NCI-H345 (cell line): ENCODE data around the gene COL4A2.

Source experiments
- DNase-seq: peaks from one replicate; lab custom pipeline; 2025; lab: John Stamatoyannopoulos, UW

Gene COL4A2

GRCh38 chr13:110322126-110322827 lies 15.2 kb downstream of the COL4A2 start:
- no peak for DNase-seq

DNA sequence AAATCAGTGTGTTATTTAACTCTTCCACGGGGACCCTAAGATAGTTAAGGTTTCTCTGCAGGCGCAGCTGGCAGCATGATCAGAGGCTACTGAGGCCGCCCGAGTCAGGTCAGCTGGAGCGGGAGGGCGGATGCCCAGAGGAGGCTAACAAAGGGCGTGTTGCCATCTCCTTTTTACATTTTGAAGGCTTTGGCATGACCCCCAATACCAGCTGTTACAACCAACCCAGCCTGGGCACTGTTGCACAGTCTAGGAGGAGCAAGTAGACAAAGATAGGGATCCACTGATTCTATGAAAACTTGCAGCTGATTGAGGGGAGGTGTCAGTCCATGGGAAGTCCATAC lies 15.7 kb downstream of the COL4A2 start:
- no peak for DNase-seq

- DNase-seq, result no peak
Measured at GRCh38 chr13:110323172-110323891, 16.2 kb downstream of the COL4A2 start.

DNA sequence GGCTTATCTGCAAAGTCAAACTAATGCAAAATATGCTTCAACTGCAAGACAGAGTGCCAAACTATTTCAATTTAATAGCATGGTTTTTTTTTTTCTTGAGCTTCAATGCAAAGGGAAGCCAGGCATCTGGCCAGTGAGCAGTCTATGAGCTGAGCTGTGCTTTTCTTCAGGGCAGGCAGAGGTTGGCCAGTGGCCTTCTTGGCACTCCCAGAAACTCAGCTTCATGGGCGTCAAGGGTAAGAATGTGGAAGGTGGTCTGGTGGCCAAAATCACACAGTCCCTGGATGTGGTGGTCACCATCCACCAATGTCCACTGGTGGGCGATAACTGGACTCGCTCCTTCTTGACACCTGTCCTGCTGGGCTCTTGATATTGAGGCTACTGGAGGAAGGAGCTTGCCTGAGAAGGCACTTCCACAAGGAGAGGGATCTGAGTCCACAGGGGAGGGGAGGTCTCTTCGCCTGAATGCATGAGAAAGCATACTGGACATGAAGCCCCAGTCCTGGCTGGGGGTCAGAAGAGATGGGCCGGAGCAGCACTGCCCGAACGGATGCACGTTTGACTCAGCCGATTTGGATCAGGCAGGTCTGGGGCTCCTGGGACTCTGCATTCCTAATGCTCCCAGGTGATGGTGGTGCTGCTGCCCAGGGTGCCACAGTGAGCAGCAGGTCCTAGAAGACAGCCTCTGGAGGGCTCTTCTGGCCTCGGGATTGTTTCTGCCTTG lies 17.1 kb downstream of the COL4A2 start:
- no peak for DNase-seq

GRCh38 chr13:110326263-110326904 lies 19.3 kb downstream of the COL4A2 start:
- no peak for DNase-seq

GRCh38 chr13:110327051-110327721 lies 20.1 kb downstream of the COL4A2 start:
- DNase-seq, result peak; percentile 65

- DNase-seq, result no peak
Measured at GRCh38 chr13:110328573-110328972, 21.5 kb downstream of the COL4A2 start.

DNA sequence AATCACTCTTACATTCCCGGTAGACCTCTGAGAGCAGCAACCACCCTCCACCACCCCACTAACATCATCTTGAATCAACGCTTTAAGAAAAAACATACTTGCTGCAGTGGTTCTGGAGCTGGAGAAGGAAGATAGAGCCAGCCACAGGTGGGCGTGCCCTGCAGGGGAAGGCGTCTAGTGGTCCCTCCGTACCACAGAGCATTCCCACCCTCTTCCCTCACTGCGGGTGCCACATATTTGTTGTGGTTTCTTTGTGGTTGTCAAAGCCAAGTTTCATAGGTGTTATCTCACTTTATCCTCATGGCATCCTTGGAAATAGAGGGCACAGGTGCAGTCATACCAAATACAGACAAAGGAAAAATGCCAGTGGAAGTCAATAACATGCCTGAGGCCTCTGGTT lies 22.2 kb downstream of the COL4A2 start:
- DNase-seq, result no peak

DNA sequence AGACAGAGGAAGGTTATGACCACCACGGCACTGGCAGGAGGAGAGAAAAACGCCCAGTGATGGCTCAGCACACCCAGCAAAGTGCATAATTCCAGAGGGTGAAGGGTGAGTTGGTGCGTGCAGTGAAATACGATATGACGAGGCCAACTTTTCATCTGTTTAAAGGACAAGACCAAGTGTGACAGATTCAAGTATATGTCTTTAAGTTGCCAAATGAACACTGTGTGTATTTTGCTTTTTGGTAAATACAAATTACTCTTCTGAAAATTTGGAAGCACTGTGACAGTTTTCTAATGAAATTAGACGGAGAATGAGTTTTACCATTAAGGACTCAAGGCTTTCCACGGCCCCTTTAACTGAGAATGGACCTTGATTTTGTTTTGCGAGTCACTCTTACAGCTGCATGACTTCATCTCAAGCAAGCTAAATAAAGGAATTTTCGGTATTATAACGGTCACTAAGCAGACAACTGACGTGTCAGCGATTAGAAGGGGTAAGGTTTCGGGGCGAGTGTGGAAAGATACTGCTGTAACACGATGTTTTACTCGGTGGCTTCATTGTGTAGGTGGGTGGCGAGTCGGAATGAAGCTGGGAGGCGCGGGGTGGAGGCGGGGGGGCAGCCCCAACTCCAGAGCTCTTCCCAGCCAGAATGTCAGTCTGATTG lies 22.8 kb downstream of the COL4A2 start:
- DNase-seq, result no peak

GRCh38 chr13:110330491-110331011 lies 23.5 kb downstream of the COL4A2 start:
- DNase-seq, result no peak

- DNase-seq, result no peak
Measured at GRCh38 chr13:110331362-110331761, 24.3 kb downstream of the COL4A2 start.

- DNase-seq, result no peak
Measured at GRCh38 chr13:110332750-110333149, 25.7 kb downstream of the COL4A2 start.

DNA sequence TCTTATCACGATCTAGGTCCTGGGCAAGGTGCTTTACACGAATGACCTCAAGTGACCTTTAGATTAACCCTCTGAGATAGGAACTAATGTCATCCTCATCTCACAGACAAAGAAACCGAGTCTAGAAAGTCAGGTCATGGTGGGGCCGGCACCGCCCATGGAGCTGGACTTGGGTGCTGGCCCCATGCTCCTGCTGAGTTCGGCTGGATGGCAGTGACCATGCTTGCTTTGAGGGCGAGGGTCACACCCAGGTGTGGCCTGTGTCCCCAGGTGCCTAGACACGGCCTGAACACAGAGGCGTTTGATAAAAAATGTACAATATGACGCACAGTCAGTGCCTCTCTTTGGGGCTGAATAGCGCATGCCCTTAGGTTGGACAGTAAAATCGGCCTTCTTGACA lies 26.8 kb downstream of the COL4A2 start:
- no peak for DNase-seq

DNA sequence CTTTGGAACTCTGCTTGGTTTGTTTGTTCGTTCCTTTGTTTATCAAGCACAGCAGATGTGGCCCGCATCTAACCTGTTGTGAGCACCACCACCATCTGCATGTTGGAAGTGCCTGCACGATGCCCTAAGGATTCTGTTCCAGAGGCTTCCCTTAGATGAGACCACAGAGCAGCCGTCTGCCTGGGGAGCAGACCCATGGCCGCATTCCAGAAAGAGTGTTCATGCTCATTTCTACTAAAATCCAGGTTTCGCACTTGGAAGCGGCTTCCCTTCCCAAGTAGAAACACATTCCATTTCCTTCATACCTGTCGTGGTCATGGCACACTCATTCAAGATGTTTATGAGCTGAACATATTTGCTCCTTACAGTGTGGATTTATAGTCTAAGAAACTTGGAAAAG lies 27.2 kb downstream of the COL4A2 start:
- DNase-seq, result no peak

DNA sequence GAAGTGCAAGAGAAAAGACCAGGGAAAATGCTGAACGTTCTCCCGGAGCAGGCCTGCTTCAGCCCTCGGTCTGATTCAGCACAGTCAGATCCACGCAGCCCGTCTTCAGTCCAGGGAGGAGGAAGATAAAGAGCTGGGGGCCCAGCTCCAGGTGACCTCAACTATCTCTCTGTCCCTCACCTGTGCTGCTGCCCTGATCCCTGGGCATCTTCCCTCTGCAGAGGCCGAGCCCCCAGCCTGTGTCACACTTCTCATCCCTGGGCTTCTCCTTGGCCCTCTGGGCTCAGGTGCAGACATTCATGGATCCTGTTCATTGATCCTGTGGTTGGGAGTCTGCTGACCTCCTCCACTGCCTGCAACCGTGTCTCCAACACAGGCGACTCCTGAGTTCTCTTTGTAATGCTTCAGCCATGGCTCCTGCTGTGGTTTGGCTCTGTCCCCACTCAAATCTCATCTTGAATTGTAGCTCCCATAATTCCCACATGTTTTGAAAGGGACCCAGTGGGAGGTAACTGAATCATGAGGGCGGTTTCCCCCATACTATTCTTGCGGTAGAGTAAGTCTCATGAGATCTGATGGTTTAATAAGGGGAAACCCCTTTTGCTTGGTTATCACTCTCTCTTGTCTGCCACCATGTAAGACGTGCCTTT lies 27.9 kb downstream of the COL4A2 start:
- DNase-seq, result no peak

GRCh38 chr13:110336108-110336507 lies 29.0 kb downstream of the COL4A2 start:
- DNase-seq, result no peak

DNA sequence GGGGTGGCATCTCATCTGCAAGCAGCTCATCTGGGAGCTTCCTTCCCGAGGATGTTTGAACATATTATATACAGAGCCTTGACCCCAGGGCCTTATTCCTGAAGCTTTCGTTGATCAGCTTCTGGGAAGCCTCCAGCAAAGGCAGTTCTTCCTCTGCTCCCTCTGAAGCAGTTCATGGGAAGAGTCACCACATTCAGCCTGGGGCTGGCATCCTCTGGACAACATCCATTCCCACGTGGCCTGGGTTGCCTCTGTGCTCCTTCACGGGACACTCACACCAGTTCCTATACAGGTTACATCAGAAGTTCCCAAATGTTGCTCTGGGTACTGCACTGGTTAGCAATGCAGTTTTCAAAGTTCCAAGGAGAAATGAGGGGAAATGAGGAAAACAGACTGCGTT lies 29.6 kb downstream of the COL4A2 start:
- no peak for DNase-seq

GRCh38 chr13:110337247-110337646 lies 30.2 kb downstream of the COL4A2 start:
- DNase-seq, result no peak

DNA sequence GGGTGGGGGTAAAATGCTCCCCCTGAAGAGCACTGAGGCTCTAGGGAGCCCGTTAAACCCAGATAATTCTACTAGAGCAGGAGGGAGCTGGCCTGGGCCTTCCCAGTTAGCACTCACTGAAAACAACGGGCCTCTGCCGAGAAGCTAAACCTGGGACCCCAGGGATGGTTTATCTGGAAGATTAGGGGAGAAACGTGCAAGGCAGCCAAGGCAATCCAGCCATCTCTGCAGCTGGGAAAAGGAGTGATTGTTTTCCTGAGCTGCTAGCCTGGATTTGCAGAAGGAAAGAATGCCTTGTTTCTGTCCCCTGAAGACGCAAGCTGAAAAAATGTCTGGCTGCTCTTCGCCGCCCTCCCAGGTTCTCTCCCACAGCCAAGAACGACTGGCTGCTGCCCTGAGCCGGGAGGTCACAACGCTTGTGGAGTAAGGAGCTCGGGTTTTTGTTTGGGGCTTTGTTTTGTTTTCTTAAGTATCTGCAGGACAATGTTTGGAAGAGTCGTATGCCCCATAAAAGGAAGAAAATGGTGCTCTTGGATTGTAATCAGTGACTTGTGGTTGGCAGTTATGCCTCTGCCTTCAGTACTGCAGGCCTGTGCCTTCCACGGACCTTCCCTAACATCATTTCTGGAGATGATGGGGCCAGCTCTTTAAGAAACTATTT lies 31.5 kb downstream of the COL4A2 start:
- DNase-seq, result no peak

DNA sequence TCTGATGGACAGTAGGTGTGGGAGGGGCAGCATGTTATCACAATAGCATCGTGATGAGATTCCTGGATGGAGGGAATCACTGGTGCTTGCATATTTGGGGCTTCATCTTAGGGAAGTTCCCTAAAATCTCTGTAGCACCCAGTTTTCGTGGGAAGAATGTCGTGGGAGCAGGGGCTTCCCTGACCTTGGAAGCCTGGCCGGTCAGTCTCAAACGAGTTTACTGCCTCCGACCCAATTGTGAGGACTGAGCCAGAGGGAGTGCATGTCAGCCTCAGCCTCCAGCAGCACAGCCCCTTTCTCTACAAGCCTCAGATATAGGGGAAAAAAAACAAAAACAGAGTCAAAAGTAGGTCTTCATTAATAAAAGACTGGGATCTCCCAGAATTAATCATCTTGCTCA lies 32.2 kb downstream of the COL4A2 start:
- no peak for DNase-seq
